DOHH2 (cell line): ENCODE data around the gene ATP2B2.

ENCODE experiments used
- CTCF ChIP-seq: fragments of 200-600 bp; sonication (generic); IDR thresholded peaks from one replicate; pipeline ENCODE4 v1.5.1; 2014; ENCODE audit warnings: antibody characterized with exemption, mild to moderate bottlenecking, low read depth, low read length; ENCODE audit not compliant: poor library complexity, severe bottlenecking
- EZH2phosphoT487 ChIP-seq: fragments of 200-600 bp; sonication (generic); IDR thresholded peaks from 2 replicates; pipeline ENCODE4 v1.6.1; 2017; ENCODE audit warnings: borderline replicate concordance, mild to moderate bottlenecking, antibody characterized with exemption, low read length, moderate library complexity, mixed read lengths

GRCh38 chr3:10554236-10554611, 48.8 kb upstream of the ATP2B2 start:
- no peak for TF ChIP-seq CTCF
- TF ChIP-seq EZH2phosphoT487 = no peak
